Activated naive CD8-positive, alpha-beta T cell treated with anti-CD3 and anti-CD28 coated beads for 36 hours (primary cell): ENCODE measurements around the gene SEPTIN6. TPM values are rescaled to one million over a fixed set of nuclear protein-coding genes. Genes with fewer than 3 reads are reported as not detected.
"Not testable (repeated sequence)": the region's sequence is repeated elsewhere in the genome, so short reads cannot be mapped to it uniquely, and the experiment has no call there.

Experiments used
- DNase-seq: peaks from one replicate; pipeline ENCODE4 v3.0.0; 2021
- H3K27ac Mint-ChIP-seq: one replicate; pipeline ENCODE4 v1.8.0; 2022; ENCODE audit warnings: mild to moderate bottlenecking, moderate library complexity, mixed read lengths
- H3K27me3 Mint-ChIP-seq: one replicate; pipeline ENCODE4 v1.8.0; 2022; ENCODE audit warnings: mild to moderate bottlenecking, mixed read lengths
- H3K36me3 Mint-ChIP-seq: one replicate; pipeline ENCODE4 v1.8.0; 2021; ENCODE audit warnings: mild to moderate bottlenecking, mixed read lengths
- H3K4me1 Mint-ChIP-seq: one replicate; pipeline ENCODE4 v1.8.0; 2021; ENCODE audit warnings: mixed read lengths
- H3K4me3 Mint-ChIP-seq: one replicate; pipeline ENCODE4 v1.8.0; 2022; ENCODE audit warnings: mild to moderate bottlenecking, moderate library complexity, mixed read lengths
- H3K9me3 Mint-ChIP-seq: one replicate; pipeline ENCODE4 v1.8.0; 2022; ENCODE audit warnings: mixed read lengths
- total RNA-seq, 2 experiments: library from RNA; stranded (reverse); gene quantifications; one replicate each; pipeline ENCODE4 v1.2.3, GENCODE V29; 2021

Gene SEPTIN6
- total RNA-seq, 2 experiments from 2014 or later: 187 to 202 TPM

- Mint-ChIP-seq H3K4me1 (peaks cover 46% of the 10 kb centered on the region), H3K9me3 (no peaks in the 10 kb centered on the region), H3K27ac (peak overlapping the region; percentile 95), H3K4me3 (peak overlapping the region; percentile 72), H3K27me3 (no peaks in the 10 kb centered on the region), H3K36me3 (peaks cover 44% of the 10 kb centered on the region)
- DNase-seq: no peak
These were observed 10.7 kb downstream of the SEPTIN6 start for GRCh38 chrX:119682019-119682989.

DNA sequence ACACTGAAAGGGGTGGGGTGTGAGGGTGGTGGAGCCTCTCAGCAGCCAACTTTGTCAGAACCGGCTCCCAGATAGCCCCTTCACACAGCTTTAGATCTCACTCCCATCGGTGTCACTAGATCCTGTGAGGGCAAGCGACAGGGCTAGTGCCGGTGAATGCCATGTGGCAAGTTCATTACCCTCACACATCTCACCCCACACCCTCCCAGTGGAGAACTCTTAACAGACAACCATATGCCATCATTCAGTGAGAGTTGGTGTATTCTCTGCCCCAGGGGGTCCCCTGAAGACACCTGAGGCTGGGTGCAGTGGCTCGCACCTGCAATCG, 15.3 kb downstream of the SEPTIN6 start:
- H3K27ac Mint-ChIP-seq: peak overlapping the region; percentile 93
- H3K36me3 Mint-ChIP-seq: peaks cover 25% of the 10 kb centered on the region
- peak overlapping the region; percentile 69 for H3K4me3 Mint-ChIP-seq
- H3K9me3 Mint-ChIP-seq: no peaks in the 10 kb centered on the region
- no peak for DNase-seq
- H3K27me3 Mint-ChIP-seq: no peaks in the 10 kb centered on the region
- peaks cover 51% of the 10 kb centered on the region for H3K4me1 Mint-ChIP-seq

DNA sequence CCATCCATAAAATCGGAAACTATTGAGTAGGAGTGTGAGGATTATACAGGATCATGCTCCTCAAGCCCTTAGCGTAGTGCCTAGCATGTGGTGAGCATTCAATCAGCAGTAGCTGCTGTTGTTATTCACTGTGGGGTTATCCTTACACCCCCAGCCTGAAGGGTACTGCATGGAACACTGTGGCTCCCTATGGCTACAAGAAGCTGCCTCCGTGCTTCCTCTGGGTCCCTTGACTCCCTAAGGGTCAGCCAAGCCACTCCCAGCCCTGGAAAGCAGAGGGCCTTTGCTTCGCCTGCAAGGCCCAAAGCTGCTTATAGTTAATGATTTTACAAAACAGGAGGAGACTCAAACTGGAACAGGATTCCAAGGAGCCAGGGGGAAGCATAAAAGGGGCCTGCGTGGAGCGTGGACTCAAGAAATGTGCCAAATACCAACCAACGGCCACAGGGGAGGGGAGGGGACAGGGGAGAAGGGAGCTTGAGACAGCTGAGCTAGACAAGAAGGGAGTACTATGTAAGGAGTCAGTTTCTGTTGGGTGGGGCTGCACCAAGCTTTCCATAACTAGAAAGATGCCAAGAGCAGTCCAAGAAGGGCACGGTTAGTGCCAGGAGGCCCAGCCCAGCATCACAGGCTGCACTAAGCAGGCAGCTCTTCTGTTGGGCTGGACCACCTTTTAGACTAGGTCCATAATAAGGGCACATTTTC, 15.9 kb downstream of the SEPTIN6 start:
- H3K27ac Mint-ChIP-seq: peak overlapping the region; percentile 93
- DNase-seq: no peak
- peak overlapping the region; percentile 69 for H3K4me3 Mint-ChIP-seq
- H3K4me1 Mint-ChIP-seq: peaks cover 52% of the 10 kb centered on the region
- H3K36me3 Mint-ChIP-seq: peaks cover 27% of the 10 kb centered on the region
- no peaks in the 10 kb centered on the region for H3K27me3 Mint-ChIP-seq
- no peaks in the 10 kb centered on the region for H3K9me3 Mint-ChIP-seq

DNA sequence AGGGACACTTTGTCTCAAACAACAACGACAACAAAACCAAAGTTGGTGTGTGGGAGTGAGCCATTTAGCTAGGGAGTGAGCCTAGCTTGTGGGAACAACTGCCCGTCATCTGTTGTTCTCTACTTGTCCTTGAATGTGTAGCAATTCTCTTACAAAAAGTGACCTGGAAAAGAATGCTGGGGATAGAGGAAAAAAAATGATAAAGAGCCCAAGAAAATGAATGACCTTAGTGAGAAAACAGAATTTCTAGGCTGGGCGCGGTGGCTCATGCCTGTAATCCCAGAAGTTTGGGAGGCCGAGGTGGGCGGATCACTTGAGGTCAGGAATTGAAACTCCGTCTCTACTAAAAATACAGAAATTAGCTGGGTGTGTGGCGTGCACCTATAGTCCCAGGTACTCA, 19.6 kb downstream of the SEPTIN6 start:
- Mint-ChIP-seq H3K9me3 (no peaks in the 10 kb centered on the region), H3K27ac (no peak overlapping the region), H3K4me3 (no peak overlapping the region), H3K27me3 (no peaks in the 10 kb centered on the region), H3K4me1 (peaks cover 42% of the 10 kb centered on the region), H3K36me3 (peaks cover 22% of the 10 kb centered on the region)
- DNase-seq: no peak

GRCh38 chrX:119672426-119672825, 20.5 kb downstream of the SEPTIN6 start:
- Mint-ChIP-seq H3K4me3 (no peak overlapping the region), H3K27ac (peak overlapping the region; percentile 47), H3K9me3 (no peaks in the 10 kb centered on the region), H3K36me3 (peaks cover 18% of the 10 kb centered on the region), H3K4me1 (peaks cover 36% of the 10 kb centered on the region), H3K27me3 (no peaks in the 10 kb centered on the region)
- DNase-seq: no peak

DNA sequence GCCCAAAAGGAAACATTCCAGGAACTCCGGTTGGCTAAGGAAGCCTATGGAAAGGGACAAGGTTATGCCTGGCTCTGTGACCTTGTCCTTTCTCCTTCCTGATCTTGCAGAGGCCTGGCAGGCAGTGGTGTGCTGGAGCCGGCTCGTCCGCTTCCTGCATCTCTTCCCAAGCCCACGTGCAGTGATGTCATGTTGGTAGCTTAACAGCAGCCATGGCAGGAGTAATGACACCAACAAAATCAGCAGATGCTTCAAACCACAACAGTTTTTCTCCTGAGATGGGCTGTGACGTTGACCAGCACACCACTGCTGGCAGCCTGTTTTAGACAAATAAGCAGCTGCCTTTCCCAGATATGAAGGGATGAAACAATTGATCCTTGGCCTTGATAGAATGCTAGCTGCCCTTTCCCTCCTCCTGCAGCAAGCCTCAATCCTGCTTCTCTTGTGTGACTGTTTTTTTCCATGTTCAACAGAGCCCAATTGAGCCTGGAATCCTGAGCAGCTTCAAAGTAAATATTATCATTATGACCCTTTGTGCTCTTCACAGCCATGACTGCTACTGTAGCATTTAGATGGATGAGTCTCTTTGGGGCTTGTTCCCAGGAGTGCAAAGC, 23.4 kb downstream of the SEPTIN6 start:
- H3K4me1 Mint-ChIP-seq: peaks cover 24% of the 10 kb centered on the region
- no peaks in the 10 kb centered on the region for H3K9me3 Mint-ChIP-seq
- no peak overlapping the region for H3K4me3 Mint-ChIP-seq
- H3K36me3 Mint-ChIP-seq: peaks cover 13% of the 10 kb centered on the region
- peak overlapping the region; percentile 65 for H3K27ac Mint-ChIP-seq
- DNase-seq: no peak
- no peaks in the 10 kb centered on the region for H3K27me3 Mint-ChIP-seq

DNA sequence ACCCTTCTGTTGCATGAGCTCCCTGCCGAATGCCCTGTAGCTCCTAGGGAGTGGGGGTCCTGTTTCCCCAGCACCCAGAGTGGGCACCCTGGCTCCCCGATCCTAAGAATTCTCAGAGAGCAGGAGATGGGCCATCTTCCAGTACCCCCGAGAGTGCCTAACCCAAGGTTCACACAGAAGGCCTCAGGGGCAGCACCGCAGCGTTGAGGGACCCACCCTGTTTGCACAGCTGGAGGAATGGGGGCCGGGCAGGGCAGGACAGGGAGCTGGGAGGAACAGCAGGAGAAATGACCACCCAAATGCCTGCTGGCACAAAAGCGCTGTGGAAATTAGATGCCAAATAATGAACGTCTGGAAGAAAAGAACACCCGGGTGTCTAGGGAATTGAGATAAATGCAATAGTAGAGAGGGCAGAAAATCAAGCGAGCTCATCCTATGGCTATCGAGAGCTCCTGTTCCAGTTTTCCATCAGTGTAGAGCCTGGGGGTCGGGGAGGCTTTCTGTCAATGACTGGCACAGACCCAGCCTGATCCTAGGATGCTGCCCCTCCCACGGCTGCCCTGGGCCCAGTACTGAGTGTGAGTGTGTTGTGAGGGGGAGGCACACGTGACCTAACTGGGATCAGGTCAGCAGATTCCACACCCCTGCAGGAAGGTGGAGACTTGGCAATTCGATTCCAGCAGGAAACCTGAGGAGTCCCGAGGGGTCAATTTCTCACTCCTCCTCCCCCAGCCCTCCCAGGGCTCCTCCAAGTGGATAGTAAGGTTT, 25.7 kb downstream of the SEPTIN6 start:
- Mint-ChIP-seq H3K9me3 (no peaks in the 10 kb centered on the region), H3K4me1 (peaks cover 24% of the 10 kb centered on the region)

DNA sequence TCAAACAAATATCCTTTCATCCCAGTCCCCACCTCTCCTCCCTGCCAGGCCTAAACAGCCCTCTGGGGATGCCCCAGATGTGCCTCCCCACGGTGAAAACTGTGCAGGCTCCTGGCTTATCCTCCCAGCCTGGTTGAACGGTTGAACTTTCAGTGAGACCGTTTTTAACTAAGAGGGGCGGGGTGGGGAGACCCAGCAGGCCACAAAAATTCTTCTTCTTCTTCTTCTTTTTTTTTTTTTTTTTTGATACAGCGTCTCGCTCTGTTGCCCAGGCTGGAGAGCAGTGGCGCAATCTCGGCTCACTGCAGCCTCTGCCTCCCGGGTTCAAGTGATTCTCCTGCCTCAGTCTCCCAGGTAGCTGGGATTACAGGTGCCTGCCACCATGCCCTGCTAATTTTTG, 28.1 kb downstream of the SEPTIN6 start:
- H3K9me3 Mint-ChIP-seq, DNase-seq, H3K27me3 Mint-ChIP-seq, H3K27ac Mint-ChIP-seq, H3K4me3 Mint-ChIP-seq: not testable (repeated sequence)
- Mint-ChIP-seq H3K4me1 (peaks cover 28% of the 10 kb centered on the region), H3K36me3 (peaks cover 23% of the 10 kb centered on the region)

More for the DNA sequence above, 25.7 kb downstream of the SEPTIN6 start:
- H3K4me3 Mint-ChIP-seq: no peak overlapping the region
- no peaks in the 10 kb centered on the region for H3K27me3 Mint-ChIP-seq
- DNase-seq: no peak
- H3K36me3 Mint-ChIP-seq: peaks cover 19% of the 10 kb centered on the region
- H3K27ac Mint-ChIP-seq: peak overlapping the region; percentile 38

GRCh38 chrX:119661486-119661885, 31.5 kb downstream of the SEPTIN6 start:
- Mint-ChIP-seq H3K27ac (peak overlapping the region; percentile 52), H3K4me3 (no peak overlapping the region), H3K27me3 (no peaks in the 10 kb centered on the region), H3K9me3 (no peaks in the 10 kb centered on the region), H3K36me3 (peaks cover 31% of the 10 kb centered on the region), H3K4me1 (peaks cover 26% of the 10 kb centered on the region)
- DNase-seq: no peak

- H3K4me3 Mint-ChIP-seq: no peak overlapping the region
- peak overlapping the region; percentile 51 for H3K27ac Mint-ChIP-seq
- no peak for DNase-seq
- no peaks in the 10 kb centered on the region for H3K9me3 Mint-ChIP-seq
- peaks cover 35% of the 10 kb centered on the region for H3K4me1 Mint-ChIP-seq
- peaks cover 39% of the 10 kb centered on the region for H3K36me3 Mint-ChIP-seq
- H3K27me3 Mint-ChIP-seq: no peaks in the 10 kb centered on the region
These were observed 33.4 kb downstream of the SEPTIN6 start for GRCh38 chrX:119659522-119659921.

DNA sequence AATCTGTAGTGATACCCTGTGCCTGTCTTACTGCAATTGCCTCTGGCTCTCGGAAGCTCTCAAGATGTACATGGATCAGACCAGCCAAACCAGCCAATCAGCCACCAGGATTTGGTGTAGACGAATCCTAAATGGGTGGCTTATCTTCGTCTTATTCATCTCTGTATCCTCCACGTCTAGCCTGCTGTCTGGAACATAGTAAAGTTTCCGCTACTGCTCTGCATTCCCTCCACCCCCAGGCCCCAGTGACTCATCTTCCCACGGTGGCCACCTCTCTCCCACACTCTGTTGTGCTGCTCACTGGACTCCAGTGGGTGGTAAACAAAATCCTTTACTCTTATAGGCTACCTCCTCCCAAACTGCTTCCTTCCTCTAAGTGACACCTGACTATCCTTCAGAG, 37.8 kb downstream of the SEPTIN6 start:
- peak overlapping the region; percentile 83 for H3K27ac Mint-ChIP-seq
- peak; percentile 66 for DNase-seq
- H3K4me3 Mint-ChIP-seq: no peak overlapping the region
- no peaks in the 10 kb centered on the region for H3K9me3 Mint-ChIP-seq
- H3K4me1 Mint-ChIP-seq: peaks cover 31% of the 10 kb centered on the region
- peaks cover 34% of the 10 kb centered on the region for H3K36me3 Mint-ChIP-seq
- no peaks in the 10 kb centered on the region for H3K27me3 Mint-ChIP-seq

- Mint-ChIP-seq H3K9me3 (no peaks in the 10 kb centered on the region), H3K4me1 (peaks cover 30% of the 10 kb centered on the region), H3K4me3 (no peak overlapping the region), H3K27ac (peak overlapping the region; percentile 83), H3K27me3 (no peaks in the 10 kb centered on the region), H3K36me3 (peaks cover 35% of the 10 kb centered on the region)
- no peak for DNase-seq
These were observed 38.8 kb downstream of the SEPTIN6 start for GRCh38 chrX:119654112-119654531.

DNA sequence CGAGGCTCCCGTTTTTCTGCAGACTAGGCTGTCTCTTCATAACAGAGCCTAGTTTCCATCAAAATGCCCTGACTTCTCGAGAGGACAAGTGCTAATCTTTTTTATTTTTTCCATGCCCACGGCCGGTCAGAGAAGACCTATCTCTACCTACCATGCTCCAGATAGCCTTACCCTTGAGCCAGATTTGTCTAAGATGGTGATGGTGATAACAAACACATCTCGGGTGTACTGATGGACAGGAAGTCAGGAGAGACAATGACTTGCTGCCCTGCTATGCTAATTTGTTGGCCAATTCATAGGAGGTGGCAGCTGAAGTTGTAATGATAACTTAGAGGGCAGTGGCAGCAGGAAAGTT, 44.6 kb downstream of the SEPTIN6 start:
- DNase-seq: no peak
- Mint-ChIP-seq H3K36me3 (peaks cover 36% of the 10 kb centered on the region), H3K27me3 (no peaks in the 10 kb centered on the region), H3K4me3 (peak overlapping the region; percentile 45), H3K9me3 (no peaks in the 10 kb centered on the region), H3K4me1 (peaks cover 30% of the 10 kb centered on the region), H3K27ac (peak overlapping the region; percentile 90)

DNA sequence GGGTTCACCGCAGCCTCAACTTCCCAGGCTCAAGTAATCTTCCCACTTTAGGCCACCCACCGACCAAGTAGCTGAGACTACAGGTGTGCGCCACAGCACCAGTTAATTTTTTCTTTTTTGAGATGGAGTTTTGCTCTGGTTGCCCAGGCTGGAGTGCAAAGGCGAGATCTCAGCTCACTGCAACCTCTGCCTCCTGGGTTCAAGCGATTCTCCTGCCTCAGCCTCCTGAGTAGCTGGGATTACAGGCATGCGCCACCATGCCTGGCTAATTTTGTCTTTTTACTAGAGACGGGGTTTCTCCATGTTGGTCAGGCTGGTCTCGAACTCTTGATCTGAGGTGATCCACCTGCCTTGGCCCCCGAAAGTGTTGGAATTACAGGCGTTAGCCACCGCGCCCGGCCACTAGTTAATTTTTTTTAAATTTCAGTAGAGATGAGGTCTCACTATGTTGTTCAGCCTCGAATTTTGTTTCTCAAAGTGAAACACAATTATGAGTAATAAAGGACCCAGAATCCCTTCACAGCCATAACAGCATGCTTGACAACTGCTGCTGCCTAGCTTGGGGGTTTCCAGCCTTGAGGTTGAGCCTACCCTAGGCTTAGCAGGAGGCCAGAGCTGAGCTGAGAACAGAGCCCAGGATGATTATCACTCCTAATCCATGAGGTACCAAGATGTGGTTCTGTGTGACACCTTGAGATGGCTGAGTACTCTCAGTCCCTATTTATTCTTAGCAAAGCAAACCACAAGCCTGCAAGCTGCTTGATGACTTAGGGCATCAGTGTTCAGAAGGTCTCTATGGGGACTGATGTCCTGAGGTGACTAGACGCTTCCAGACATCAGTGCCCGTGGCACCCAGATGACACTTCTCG, 45.2 kb downstream of the SEPTIN6 start:
- peak; percentile 75 for DNase-seq
- Mint-ChIP-seq H3K9me3 (no peaks in the 10 kb centered on the region), H3K36me3 (peaks cover 32% of the 10 kb centered on the region), H3K27ac (peak overlapping the region; percentile 90), H3K27me3 (no peaks in the 10 kb centered on the region), H3K4me1 (peaks cover 30% of the 10 kb centered on the region), H3K4me3 (peak overlapping the region; percentile 45)
